Dendritic cell treated with granulocyte-macrophage colony-stimulating factor and Interleukin-4, amounts not matched to agents 40 ng/mL and 50 ng/mL, for 4 days (primary cell): ENCODE data around the gene ATP12A.

Experiments
- H3K27ac Mint-ChIP-seq: one replicate; pipeline ENCODE4 v1.8.0; 2022; ENCODE audit warnings: mild to moderate bottlenecking, mixed read lengths
- H3K27me3 Mint-ChIP-seq: one replicate; pipeline ENCODE4 v1.8.0; 2022; ENCODE audit warnings: mild to moderate bottlenecking, mixed read lengths
- H3K36me3 Mint-ChIP-seq: one replicate; pipeline ENCODE4 v1.8.0; 2022; ENCODE audit warnings: low read depth, mixed read lengths
- H3K4me1 Mint-ChIP-seq: one replicate; pipeline ENCODE4 v1.8.0; 2022; ENCODE audit warnings: low read depth, mixed read lengths
- H3K4me3 Mint-ChIP-seq: one replicate; pipeline ENCODE4 v1.8.0; 2022; ENCODE audit warnings: mild to moderate bottlenecking, moderate library complexity, mixed read lengths
- H3K9me3 Mint-ChIP-seq: one replicate; pipeline ENCODE4 v1.8.0; 2022; ENCODE audit warnings: mixed read lengths
- intact Hi-C: fragments of 100-400 bp; cut with micrococcal nuclease; formaldehyde crosslinking; loops from one replicate; pipeline ENCODE4 v1.15.0; 2022

The ATP12A gene

GRCh38 chr13:24740014-24740890, 60.0 kb downstream of the ATP12A start:
- intact Hi-C loops = no loop called here
- Mint-ChIP-seq H3K9me3 (no peaks in the 10 kb centered on the region), H3K4me1 (no peaks in the 10 kb centered on the region), H3K4me3 (no peak overlapping the region), H3K36me3 (no peaks in the 10 kb centered on the region), H3K27ac (no peak overlapping the region), H3K27me3 (peaks cover 15% of the 10 kb centered on the region)

- H3K27me3 Mint-ChIP-seq = peaks cover 22% of the 10 kb centered on the region
- no peak overlapping the region for H3K27ac Mint-ChIP-seq
- intact Hi-C loops = no loop called here
- H3K9me3 Mint-ChIP-seq = no peaks in the 10 kb centered on the region
- no peaks in the 10 kb centered on the region for H3K4me1 Mint-ChIP-seq
- no peak overlapping the region for H3K4me3 Mint-ChIP-seq
- H3K36me3 Mint-ChIP-seq = no peaks in the 10 kb centered on the region
These were observed 60.9 kb downstream of the ATP12A start for GRCh38 chr13:24741016-24741662.

- intact Hi-C loops = no loop called here
- H3K27me3 Mint-ChIP-seq = peaks cover 29% of the 10 kb centered on the region
- no peaks in the 10 kb centered on the region for H3K9me3 Mint-ChIP-seq
- no peak overlapping the region for H3K27ac Mint-ChIP-seq
- no peaks in the 10 kb centered on the region for H3K4me1 Mint-ChIP-seq
- no peaks in the 10 kb centered on the region for H3K36me3 Mint-ChIP-seq
- no peak overlapping the region for H3K4me3 Mint-ChIP-seq
These were observed 61.6 kb downstream of the ATP12A start for GRCh38 chr13:24741791-24742190.

GRCh38 chr13:24742294-24742693, 62.1 kb downstream of the ATP12A start:
- H3K4me1 Mint-ChIP-seq = peaks cover 2% of the 10 kb centered on the region
- H3K9me3 Mint-ChIP-seq = no peaks in the 10 kb centered on the region
- H3K36me3 Mint-ChIP-seq = no peaks in the 10 kb centered on the region
- peaks cover 34% of the 10 kb centered on the region for H3K27me3 Mint-ChIP-seq
- no peak overlapping the region for H3K27ac Mint-ChIP-seq
- intact Hi-C loops = no loop called here
- H3K4me3 Mint-ChIP-seq = no peak overlapping the region

GRCh38 chr13:24742977-24743376, 62.8 kb downstream of the ATP12A start:
- Mint-ChIP-seq H3K9me3 (no peaks in the 10 kb centered on the region), H3K4me3 (no peak overlapping the region), H3K36me3 (no peaks in the 10 kb centered on the region), H3K4me1 (peaks cover 6% of the 10 kb centered on the region), H3K27me3 (peaks cover 41% of the 10 kb centered on the region), H3K27ac (no peak overlapping the region)
- intact Hi-C loops = no loop called here

DNA sequence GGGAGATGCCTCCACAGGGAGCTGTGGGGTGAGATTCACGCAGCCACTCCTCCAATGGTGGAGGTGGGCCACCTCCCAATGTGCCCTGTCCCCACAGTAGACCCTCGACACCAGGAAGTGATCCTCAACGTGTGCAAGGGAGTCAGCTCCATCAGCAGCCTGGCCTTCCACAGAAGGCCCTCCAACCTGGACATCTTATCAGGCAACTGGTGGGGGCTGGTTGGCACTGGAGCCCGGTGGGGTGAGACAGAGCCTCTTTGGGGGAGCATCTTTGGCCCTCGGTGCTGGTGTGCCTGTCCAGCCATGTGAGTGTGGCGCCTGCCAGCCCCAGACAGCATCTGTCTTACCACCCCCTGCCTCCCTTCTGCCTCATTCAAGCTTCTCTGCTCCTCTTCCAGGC, 64.0 kb downstream of the ATP12A start:
- Mint-ChIP-seq H3K27ac (no peak overlapping the region), H3K9me3 (no peaks in the 10 kb centered on the region), H3K36me3 (no peaks in the 10 kb centered on the region), H3K27me3 (peaks cover 52% of the 10 kb centered on the region), H3K4me1 (peaks cover 6% of the 10 kb centered on the region), H3K4me3 (no peak overlapping the region)
- intact Hi-C loops = no loop called here

- Mint-ChIP-seq H3K36me3 (no peaks in the 10 kb centered on the region), H3K9me3 (no peaks in the 10 kb centered on the region), H3K4me1 (peaks cover 6% of the 10 kb centered on the region), H3K4me3 (no peak overlapping the region), H3K27ac (no peak overlapping the region), H3K27me3 (peaks cover 58% of the 10 kb centered on the region)
- intact Hi-C loops = no loop called here
These were observed 65.3 kb downstream of the ATP12A start for GRCh38 chr13:24745516-24745860.

GRCh38 chr13:24745861-24746617, 65.8 kb downstream of the ATP12A start:
- Mint-ChIP-seq H3K4me3 (no peak overlapping the region), H3K36me3 (no peaks in the 10 kb centered on the region), H3K4me1 (peaks cover 6% of the 10 kb centered on the region), H3K9me3 (no peaks in the 10 kb centered on the region), H3K27me3 (peaks cover 63% of the 10 kb centered on the region), H3K27ac (no peak overlapping the region)
- intact Hi-C loops = no loop called here

- intact Hi-C loops = no loop called here
- H3K4me1 Mint-ChIP-seq = peaks cover 6% of the 10 kb centered on the region
- H3K27me3 Mint-ChIP-seq = peaks cover 67% of the 10 kb centered on the region
- no peaks in the 10 kb centered on the region for H3K9me3 Mint-ChIP-seq
- H3K4me3 Mint-ChIP-seq = no peak overlapping the region
- H3K27ac Mint-ChIP-seq = no peak overlapping the region
- H3K36me3 Mint-ChIP-seq = no peaks in the 10 kb centered on the region
These were observed 66.5 kb downstream of the ATP12A start for GRCh38 chr13:24746618-24747247.

GRCh38 chr13:24747248-24748060, 67.2 kb downstream of the ATP12A start:
- Mint-ChIP-seq H3K4me1 (peaks cover 6% of the 10 kb centered on the region), H3K36me3 (no peaks in the 10 kb centered on the region), H3K9me3 (no peaks in the 10 kb centered on the region), H3K4me3 (peak overlapping the region; percentile 34), H3K27ac (no peak overlapping the region), H3K27me3 (peaks cover 67% of the 10 kb centered on the region)
- intact Hi-C loops = no loop called here

GRCh38 chr13:24748061-24748400, 67.8 kb downstream of the ATP12A start:
- Mint-ChIP-seq H3K4me1 (peaks cover 6% of the 10 kb centered on the region), H3K36me3 (no peaks in the 10 kb centered on the region), H3K27ac (no peak overlapping the region), H3K27me3 (peaks cover 69% of the 10 kb centered on the region), H3K4me3 (no peak overlapping the region), H3K9me3 (no peaks in the 10 kb centered on the region)
- intact Hi-C loops = no loop called here

DNA sequence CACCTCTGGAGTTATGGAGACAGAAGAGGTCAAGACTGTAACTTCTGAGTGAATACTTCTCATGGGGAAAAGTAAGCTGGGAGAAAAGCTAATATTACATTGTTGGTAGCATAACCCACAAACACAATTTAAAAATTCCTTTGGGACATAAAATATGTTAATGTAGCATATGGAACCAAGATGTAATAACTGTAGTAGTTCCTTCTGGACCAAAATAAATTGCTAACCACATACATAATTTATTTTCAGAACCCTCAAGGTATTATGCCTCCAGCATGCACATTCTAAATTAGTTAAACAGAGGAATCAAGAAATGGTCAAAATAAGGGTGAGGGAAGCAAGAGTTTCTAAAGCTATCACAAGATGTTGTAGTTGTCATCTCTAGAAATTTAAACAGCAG, 79.0 kb downstream of the ATP12A start:
- H3K27me3 Mint-ChIP-seq = peaks cover 8% of the 10 kb centered on the region
- no peaks in the 10 kb centered on the region for H3K36me3 Mint-ChIP-seq
- H3K4me3 Mint-ChIP-seq = no peak overlapping the region
- no peaks in the 10 kb centered on the region for H3K4me1 Mint-ChIP-seq
- H3K27ac Mint-ChIP-seq = no peak overlapping the region
- H3K9me3 Mint-ChIP-seq = no peaks in the 10 kb centered on the region
- intact Hi-C loops = no loop called here
